HepG2 (cell line): ENCODE measurements around the gene SLC25A20. TPM values are rescaled to one million over a fixed set of nuclear protein-coding genes. Genes with fewer than 3 reads are reported as not detected.

ENCODE experiments used
- ATAC-seq: fragments of 200-7000 bp; cut with Tn5 transposase; 3 replicates; pipeline ENCODE4 v1.9.1; 2020; ENCODE audit warnings: mild to moderate bottlenecking, moderate library complexity
- BruUV-seq: library from RNA; stranded (reverse); fragments of 400-500 nt; replicated peaks from 2 replicates; lab custom pipeline; 2021; lab: Mats Ljungman, UMichigan
- CTCF ChIA-PET: fragments of 300-600 bp; formaldehyde crosslinking; extraction: SDS; loops from one replicate; lab custom pipeline; 2021; ENCODE audit warnings: low total read pairs, inconsistent platforms, low intra/inter-chr PET ratio; lab: Yijun Ruan, JAX
- POLR2A ChIA-PET: fragments of 350-600 bp; sonication (Branson Sonifier 250); formaldehyde crosslinking; loops from one replicate; lab custom pipeline; 2020; ENCODE audit warnings: antibody characterized with exemption, inconsistent platforms; lab: Yijun Ruan, JAX
- DNase-seq: peaks from one replicate; pipeline ENCODE4 v3.0.0-alpha.2; 2015; ENCODE audit warnings: low spot score
- FAIRE-seq: peaks from 3 replicates; lab custom pipeline; 2011; peaks lifted over from hg19 to GRCh38; lab: Jason Lieb, UNC
- H2AFZ ChIP-seq: one replicate; pipeline ENCODE4 v1.6.1; 2011; ENCODE audit warnings: low read length, inconsistent platforms
- H3K27ac ChIP-seq: fragments of 300-600 bp; 3 replicates; pipeline ENCODE4 v1.8.0; 2011; ENCODE audit warnings: mixed run types, mild to moderate bottlenecking, mixed read lengths, low read length, inconsistent platforms; ENCODE audit not compliant: insufficient read depth; ENCODE audit errors: extremely low read length
- H3K27me3 ChIP-seq, 2 experiments: fragments of 200-600 bp in 1 of 2; 2 replicates in 1 of 2; 3 replicates in 1 of 2; pipeline versions ENCODE4 v1.6.0 to v1.8.0; 2011; ENCODE audit warnings: low read length in 2 of 2, mild to moderate bottlenecking in 2 of 2, moderate library complexity in 2 of 2, inconsistent platforms in 1 of 2; ENCODE audit not compliant: insufficient read depth in 2 of 2, control insufficient read depth in 1 of 2
- H3K36me3 ChIP-seq, 2 experiments: fragments of 200-600 bp in 1 of 2; replicated peaks in 1 of 2; 2 replicates in 1 of 2; 3 replicates in 1 of 2; pipeline versions ENCODE4 v1.5.1 to v1.8.0; 2011; ENCODE audit warnings: low read length in 2 of 2, inconsistent platforms in 1 of 2; ENCODE audit not compliant: insufficient read depth in 2 of 2, control insufficient read depth in 1 of 2
- H3K4me1 ChIP-seq: 2 replicates; pipeline ENCODE4 v1.5.1; 2012; ENCODE audit warnings: low read length, inconsistent platforms; ENCODE audit not compliant: insufficient read depth
- H3K4me2 ChIP-seq: 2 replicates; pipeline ENCODE4 v1.6.0; 2011; ENCODE audit warnings: low read depth, low read length, inconsistent platforms
- H3K4me3 ChIP-seq, 3 experiments: fragments of 200-600 bp in 1 of 3; sonication (generic), shearing (Covaris generic) in 1 of 3; replicated peaks in 1 of 3; 2 replicates each; pipeline ENCODE4 v1.5.1; 2011 to 2016; ENCODE audit warnings: low read length in 3 of 3, inconsistent platforms in 2 of 3, low read depth in 2 of 3, mild to moderate bottlenecking in 2 of 3, control low read depth in 1 of 3, mixed read lengths in 1 of 3; ENCODE audit not compliant: insufficient read depth in 1 of 3
- H3K79me2 ChIP-seq: one replicate; pipeline ENCODE4 v1.6.1; 2011; ENCODE audit warnings: low read length, inconsistent platforms; ENCODE audit not compliant: insufficient read depth
- H3K9ac ChIP-seq: 2 replicates; pipeline ENCODE4 v1.6.0; 2011; ENCODE audit warnings: mild to moderate bottlenecking, low read depth, low read length, inconsistent platforms; ENCODE audit not compliant: insufficient read depth
- H3K9me3 ChIP-seq: 2 replicates; pipeline ENCODE4 v1.5.1; 2012; ENCODE audit warnings: mild to moderate bottlenecking, low read length
- H4K20me1 ChIP-seq: 2 replicates; pipeline ENCODE4 v1.6.0; 2011; ENCODE audit warnings: inconsistent platforms, mild to moderate bottlenecking, low read length, moderate library complexity; ENCODE audit not compliant: insufficient read depth
- CREM ChIP-seq, 2 experiments: sonication (generic) in 1 of 2; formaldehyde crosslinking in 1 of 2; IDR thresholded peaks; 2 replicates each; pipeline versions ENCODE4 v1.4.0 to v1.6.1; 2016 to 2020; ENCODE audit warnings: antibody characterized with exemption in 1 of 2, mild to moderate bottlenecking in 1 of 2, missing genetic modification reagents in 1 of 2
- HOXD1 ChIP-seq: sonication (generic); formaldehyde crosslinking; IDR thresholded peaks from 2 replicates; pipeline ENCODE4 v1.5.0; 2020; ENCODE audit warnings: missing genetic modification reagents
- KLF12 ChIP-seq: sonication (generic); formaldehyde crosslinking; IDR thresholded peaks from 2 replicates; pipeline ENCODE4 v1.4.0; 2020; ENCODE audit warnings: missing genetic modification reagents, borderline replicate concordance
- MAFK ChIP-seq, 2 experiments: IDR thresholded peaks in 1 of 2; conservative IDR thresholded peaks in 1 of 2; 2 replicates each; pipeline ENCODE4 v1.6.1; 2011; ENCODE audit warnings: improper control_type of control experiment in 2 of 2, low read length in 2 of 2
- NR2F6 ChIP-seq, 2 experiments: IDR thresholded peaks; 2 replicates each; pipeline ENCODE4 v1.6.1; 2016; ENCODE audit warnings: antibody characterized with exemption in 1 of 2, mild to moderate bottlenecking in 1 of 2
- SAP130 ChIP-seq: IDR thresholded peaks from 2 replicates; pipeline ENCODE4 v1.6.1; 2016; ENCODE audit warnings: low read depth
- SOX5 ChIP-seq: IDR thresholded peaks from 2 replicates; pipeline ENCODE4 v1.6.1; 2016; ENCODE audit warnings: borderline replicate concordance
- TAF15 ChIP-seq: fragments of 200-400 bp; formaldehyde crosslinking; IDR thresholded peaks from one replicate; pipeline ENCODE4 v1.6.1; 2018; ENCODE audit warnings: mild to moderate bottlenecking, low read depth, low read length; ENCODE audit not compliant: poor library complexity, severe bottlenecking
- ZKSCAN8 ChIP-seq: IDR thresholded peaks from 2 replicates; pipeline ENCODE4 v1.6.1; 2016; ENCODE audit warnings: borderline replicate concordance, missing genetic modification reagents, missing compliant biosample characterization
- ZNF549 ChIP-seq: sonication (generic); formaldehyde crosslinking; IDR thresholded peaks from 2 replicates; pipeline ENCODE4 v1.5.0; 2020; ENCODE audit warnings: missing genetic modification reagents
- ZNF557 ChIP-seq: sonication (generic); formaldehyde crosslinking; IDR thresholded peaks from 2 replicates; pipeline ENCODE4 v1.4.0; 2020; ENCODE audit warnings: missing genetic modification reagents
- ZNF891 ChIP-seq: sonication (generic); formaldehyde crosslinking; IDR thresholded peaks from 2 replicates; pipeline ENCODE4 v1.5.0; 2020; ENCODE audit warnings: mild to moderate bottlenecking, missing genetic modification reagents
- WGBS: methylation state at CpG from one replicate; pipeline ENCODE4 v1.1.6; 2017; ENCODE audit warnings: low lambda C conversion rate; 5-methylcytosine and 5-hydroxymethylcytosine counted together
- in situ Hi-C: cut with HindIII; loops from 2 replicates; pipeline ENCODE4 v1.10.0; 2017; ENCODE audit warnings: low pct_unique_long_range_greater_than_20kb; ENCODE audit not compliant: extremely low pct_ligation_motif_present
- intact Hi-C: fragments of 100-400 bp; cut with micrococcal nuclease; formaldehyde crosslinking; loops from one replicate; pipeline ENCODE4 v1.10.0; 2022; ENCODE audit not compliant: unreplicated experiment
- polyA plus RNA-seq, 8 experiments: library from polyadenylated mRNA; depleted of rRNA in 3 of 8; stranded (reverse) in 7 of 8; unstranded in 1 of 8; fragments of >200 nt; fragmentation: Illumina TruSeq in 4 of 8; extraction: Trizol in 4 of 8; gene quantifications; 2 replicates each; pipeline versions ENCODE4 v1.2.1 to v1.2.3, GENCODE V29; 2011 to 2016; ENCODE audit warnings: low read depth in 4 of 8, missing spikeins in 1 of 8, mixed read lengths in 1 of 8; ENCODE audit not compliant: insufficient read depth in 1 of 8
- total RNA-seq, 5 experiments: library from RNA; depleted of rRNA; stranded (reverse); fragments of >200 nt; fragmentation: Illumina TruSeq; extraction: Trizol; gene quantifications; 2 replicates each; pipeline ENCODE4 v1.2.3, GENCODE V29; 2016; ENCODE audit warnings: low read depth in 1 of 5
- TF ChIP-seq, protein P1 (sequence below): sonication (generic); formaldehyde crosslinking; IDR thresholded peaks from 2 replicates; pipeline ENCODE4 v1.4.0; 2020; ENCODE audit warnings: mild to moderate bottlenecking, missing genetic modification reagents
- TF ChIP-seq, protein P2 (sequence below): sonication (generic); formaldehyde crosslinking; conservative IDR thresholded peaks from 2 replicates; pipeline ENCODE4 v1.4.0; 2020; ENCODE audit warnings: mild to moderate bottlenecking, missing genetic modification reagents, moderate library complexity
- TF ChIP-seq, protein P3 (sequence below): IDR thresholded peaks from 2 replicates; pipeline ENCODE4 v1.6.1; 2016; ENCODE audit warnings: low read depth, missing genetic modification reagents, missing compliant biosample characterization

SLC25A20 gene
- total and polyA plus RNA-seq, 2 of the 13 experiments (the other 11 are each of a cell fraction or from before 2014, with no cell fraction given) = 21.1 to 26.6 TPM

DNA sequence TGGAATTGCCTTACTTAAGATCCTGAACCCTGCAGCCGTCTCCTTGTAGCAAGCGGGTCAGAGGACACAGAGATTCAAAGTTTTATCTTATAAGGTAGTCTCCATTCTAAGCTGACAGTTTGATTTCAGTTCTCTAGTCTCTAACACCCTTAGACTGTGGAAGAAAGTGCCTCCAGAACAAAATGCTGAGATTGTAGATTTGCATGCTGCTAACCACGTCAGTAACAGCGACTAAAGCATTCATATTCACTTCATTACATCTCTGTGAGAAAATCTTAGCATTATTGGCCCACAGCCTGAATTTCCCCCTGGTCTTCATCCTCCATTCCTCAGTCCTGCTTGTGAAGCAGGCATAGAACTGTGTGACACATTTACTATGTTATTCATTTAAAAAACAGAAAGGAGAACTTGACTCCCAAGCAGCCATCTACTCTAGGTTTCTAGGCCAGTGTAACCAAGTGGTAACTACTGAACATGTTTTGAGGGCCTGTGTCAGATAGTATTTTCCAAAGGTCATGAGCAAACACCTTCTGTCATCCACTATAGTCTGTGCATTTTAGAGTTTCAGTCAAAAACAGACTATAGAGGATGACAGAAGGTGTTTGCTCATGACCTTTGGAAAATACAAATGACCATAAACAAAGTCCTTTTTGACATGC lies 47.3 kb upstream of the SLC25A20 start:
- Histone ChIP-seq H3K9ac (no peak overlapping the region), H3K27ac (peak overlapping the region; percentile 17), H3K9me3 (no peaks in the 10 kb centered on the region), H3K27me3 (no peaks in the 10 kb centered on the region), H3K4me2 (no peak overlapping the region), H3K79me2 (peaks cover 19% of the 10 kb centered on the region), H2AFZ (no peak overlapping the region), H3K4me1 (peaks cover 19% of the 10 kb centered on the region), H3K4me3 (no peak overlapping the region), H3K36me3 (peaks cover 3 to 16% of the 10 kb centered on the region in 2 experiments; a peak in 4 of 5 replicates), H4K20me1 (no peaks in the 10 kb centered on the region)
- TSS peak; percentile 45 for BruUV-seq
- ATAC-seq = peak; percentile 53; the same call in 2 of the 3 replicates
- ChIA-PET CTCF (no interaction called here), POLR2A (no interaction called here)
- in situ Hi-C loops = no loop called here
- no peak for FAIRE-seq
- 95% methylated on average over 4 of the region's 4 CpGs for WGBS
- intact Hi-C loops = no loop called here
- no peak for DNase-seq
- TF ChIP-seq CREM (IDR thresholded peaks at IDR 0.05) (no peak), CREM (CRISPR knock-in tag; IDR thresholded peaks at IDR 0.05) (no peak), NR2F6 (IDR thresholded peaks at IDR 0.05) (no peak), NR2F6 (CRISPR knock-in tag; IDR thresholded peaks at IDR 0.05) (0 out of 2 replicates have a peak, but pooled peaks have one; percentile 8), KLF12 (CRISPR knock-in tag) (no peak), MAFK (conservative IDR thresholded peaks at IDR 0.05 in 1 of 2, IDR thresholded peaks at IDR 0.05 in 1 of 2; ENCODE audit: low read length in 2 of 2) (peak in 1 of 2 experiments; percentile 48; a peak in 1 of 4 replicates), ZKSCAN8 (CRISPR knock-in tag) (no peak), HOXD1 (CRISPR knock-in tag) (no peak), SAP130 (CRISPR knock-in tag) (0 out of 2 replicates have a peak, but pooled peaks have one; percentile 32), TAF15 (no peak), ZNF557 (CRISPR knock-in tag) (no peak), SOX5 (CRISPR knock-in tag) (peak; percentile 22; the same call in 1 of the 2 replicates), ZNF891 (CRISPR knock-in tag) (no peak), ZNF549 (CRISPR knock-in tag) (no peak)
- TF ChIP-seq, protein P1, sequence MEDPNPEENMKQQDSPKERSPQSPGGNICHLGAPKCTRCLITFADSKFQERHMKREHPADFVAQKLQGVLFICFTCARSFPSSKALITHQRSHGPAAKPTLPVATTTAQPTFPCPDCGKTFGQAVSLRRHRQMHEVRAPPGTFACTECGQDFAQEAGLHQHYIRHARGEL (CRISPR knock-in tag) = no peak
- TF ChIP-seq, protein P2, sequence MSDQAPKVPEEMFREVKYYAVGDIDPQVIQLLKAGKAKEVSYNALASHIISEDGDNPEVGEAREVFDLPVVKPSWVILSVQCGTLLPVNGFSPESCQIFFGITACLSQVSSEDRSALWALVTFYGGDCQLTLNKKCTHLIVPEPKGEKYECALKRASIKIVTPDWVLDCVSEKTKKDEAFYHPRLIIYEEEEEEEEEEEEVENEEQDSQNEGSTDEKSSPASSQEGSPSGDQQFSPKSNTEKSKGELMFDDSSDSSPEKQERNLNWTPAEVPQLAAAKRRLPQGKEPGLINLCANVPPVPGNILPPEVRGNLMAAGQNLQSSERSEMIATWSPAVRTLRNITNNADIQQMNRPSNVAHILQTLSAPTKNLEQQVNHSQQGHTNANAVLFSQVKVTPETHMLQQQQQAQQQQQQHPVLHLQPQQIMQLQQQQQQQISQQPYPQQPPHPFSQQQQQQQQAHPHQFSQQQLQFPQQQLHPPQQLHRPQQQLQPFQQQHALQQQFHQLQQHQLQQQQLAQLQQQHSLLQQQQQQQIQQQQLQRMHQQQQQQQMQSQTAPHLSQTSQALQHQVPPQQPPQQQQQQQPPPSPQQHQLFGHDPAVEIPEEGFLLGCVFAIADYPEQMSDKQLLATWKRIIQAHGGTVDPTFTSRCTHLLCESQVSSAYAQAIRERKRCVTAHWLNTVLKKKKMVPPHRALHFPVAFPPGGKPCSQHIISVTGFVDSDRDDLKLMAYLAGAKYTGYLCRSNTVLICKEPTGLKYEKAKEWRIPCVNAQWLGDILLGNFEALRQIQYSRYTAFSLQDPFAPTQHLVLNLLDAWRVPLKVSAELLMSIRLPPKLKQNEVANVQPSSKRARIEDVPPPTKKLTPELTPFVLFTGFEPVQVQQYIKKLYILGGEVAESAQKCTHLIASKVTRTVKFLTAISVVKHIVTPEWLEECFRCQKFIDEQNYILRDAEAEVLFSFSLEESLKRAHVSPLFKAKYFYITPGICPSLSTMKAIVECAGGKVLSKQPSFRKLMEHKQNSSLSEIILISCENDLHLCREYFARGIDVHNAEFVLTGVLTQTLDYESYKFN = 0 out of 2 replicates have a peak, but pooled peaks have one; percentile 19
- TF ChIP-seq, protein P3, sequence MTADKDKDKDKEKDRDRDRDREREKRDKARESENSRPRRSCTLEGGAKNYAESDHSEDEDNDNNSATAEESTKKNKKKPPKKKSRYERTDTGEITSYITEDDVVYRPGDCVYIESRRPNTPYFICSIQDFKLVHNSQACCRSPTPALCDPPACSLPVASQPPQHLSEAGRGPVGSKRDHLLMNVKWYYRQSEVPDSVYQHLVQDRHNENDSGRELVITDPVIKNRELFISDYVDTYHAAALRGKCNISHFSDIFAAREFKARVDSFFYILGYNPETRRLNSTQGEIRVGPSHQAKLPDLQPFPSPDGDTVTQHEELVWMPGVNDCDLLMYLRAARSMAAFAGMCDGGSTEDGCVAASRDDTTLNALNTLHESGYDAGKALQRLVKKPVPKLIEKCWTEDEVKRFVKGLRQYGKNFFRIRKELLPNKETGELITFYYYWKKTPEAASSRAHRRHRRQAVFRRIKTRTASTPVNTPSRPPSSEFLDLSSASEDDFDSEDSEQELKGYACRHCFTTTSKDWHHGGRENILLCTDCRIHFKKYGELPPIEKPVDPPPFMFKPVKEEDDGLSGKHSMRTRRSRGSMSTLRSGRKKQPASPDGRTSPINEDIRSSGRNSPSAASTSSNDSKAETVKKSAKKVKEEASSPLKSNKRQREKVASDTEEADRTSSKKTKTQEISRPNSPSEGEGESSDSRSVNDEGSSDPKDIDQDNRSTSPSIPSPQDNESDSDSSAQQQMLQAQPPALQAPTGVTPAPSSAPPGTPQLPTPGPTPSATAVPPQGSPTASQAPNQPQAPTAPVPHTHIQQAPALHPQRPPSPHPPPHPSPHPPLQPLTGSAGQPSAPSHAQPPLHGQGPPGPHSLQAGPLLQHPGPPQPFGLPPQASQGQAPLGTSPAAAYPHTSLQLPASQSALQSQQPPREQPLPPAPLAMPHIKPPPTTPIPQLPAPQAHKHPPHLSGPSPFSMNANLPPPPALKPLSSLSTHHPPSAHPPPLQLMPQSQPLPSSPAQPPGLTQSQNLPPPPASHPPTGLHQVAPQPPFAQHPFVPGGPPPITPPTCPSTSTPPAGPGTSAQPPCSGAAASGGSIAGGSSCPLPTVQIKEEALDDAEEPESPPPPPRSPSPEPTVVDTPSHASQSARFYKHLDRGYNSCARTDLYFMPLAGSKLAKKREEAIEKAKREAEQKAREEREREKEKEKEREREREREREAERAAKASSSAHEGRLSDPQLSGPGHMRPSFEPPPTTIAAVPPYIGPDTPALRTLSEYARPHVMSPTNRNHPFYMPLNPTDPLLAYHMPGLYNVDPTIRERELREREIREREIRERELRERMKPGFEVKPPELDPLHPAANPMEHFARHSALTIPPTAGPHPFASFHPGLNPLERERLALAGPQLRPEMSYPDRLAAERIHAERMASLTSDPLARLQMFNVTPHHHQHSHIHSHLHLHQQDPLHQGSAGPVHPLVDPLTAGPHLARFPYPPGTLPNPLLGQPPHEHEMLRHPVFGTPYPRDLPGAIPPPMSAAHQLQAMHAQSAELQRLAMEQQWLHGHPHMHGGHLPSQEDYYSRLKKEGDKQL (CRISPR knock-in tag) = no peak
